Measurements from ENCODE around the gene LMBRD1. TPM values are rescaled to one million over a fixed set of nuclear protein-coding genes. Genes with fewer than 3 reads are reported as not detected.

The LMBRD1 gene
- polyA plus RNA-seq (16.2 to 30.1 TPM (median 18.5 TPM) in 3 replicates), polyA minus RNA-seq (3.6 to 14.6 TPM (median 8.1 TPM) in 3 replicates)
- polyA plus RNA-seq (2011; ENCODE audit: low read depth) = 121 TPM
- polyA plus RNA-seq (2011; cell fraction: cytosol; rRNA removed) = 8.4 and 16.7 TPM in 2 replicates
- 25.2 and 45.1 TPM in 2 replicates for polyA plus RNA-seq (2011; cell fraction: nucleus; rRNA removed)
- 15.0 and 26.0 TPM in 2 replicates for polyA plus RNA-seq (2012; ENCODE audit: low replicate concordance)
- polyA minus RNA-seq (2011; cell fraction: cytosol; rRNA and poly(A)+ RNA removed) = 9.6 TPM
- polyA minus RNA-seq (2011; cell fraction: nucleus; rRNA and poly(A)+ RNA removed) = 17.4 and 25.7 TPM in 2 replicates

DNA sequence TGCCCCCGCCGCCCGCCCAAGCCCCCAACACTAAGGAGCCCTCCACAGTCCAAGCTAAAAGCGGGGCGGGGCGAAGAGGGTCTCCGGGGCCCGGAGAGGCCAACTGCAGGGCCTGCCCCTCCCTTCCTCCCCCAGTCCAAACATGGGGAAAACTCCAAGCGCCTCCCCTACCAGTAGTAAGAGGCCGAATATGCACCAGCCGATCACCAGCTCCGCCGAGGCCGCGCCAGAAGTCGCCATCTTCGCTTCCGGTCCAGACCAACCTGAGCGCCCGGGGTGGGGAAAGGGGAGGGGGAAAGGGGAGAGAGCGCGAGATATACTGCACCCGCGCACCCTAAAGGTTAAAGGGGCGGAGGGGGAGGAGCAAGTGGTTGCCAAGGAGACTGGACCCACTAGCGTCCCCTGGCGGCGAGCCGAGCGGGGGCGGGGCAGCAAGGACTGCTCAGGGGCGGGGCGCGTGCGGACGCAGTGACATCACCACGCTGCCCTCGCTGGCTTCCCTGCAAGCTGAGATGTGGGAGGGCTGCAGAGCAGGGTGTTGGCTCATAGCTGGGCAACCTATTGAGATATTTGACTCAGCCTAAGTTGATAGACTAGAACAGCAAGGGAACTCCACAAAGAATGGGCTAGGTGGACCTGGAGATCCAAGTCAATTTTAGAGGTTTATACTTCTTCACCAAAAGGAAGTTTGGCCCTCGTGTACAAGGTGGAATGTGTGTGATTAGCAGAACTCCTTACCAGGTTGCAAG lies at the start of gene LMBRD1:
TSS of gene LMBRD1 (minus strand) at position 369 of the 749 bp plus-strand sequence. CDS start at position 240, 129 bp downstream.
- Histone ChIP-seq H3K79me2 (ENCODE audit: control insufficient read depth, insufficient read depth, low read length) (peaks cover 12% of the 10 kb centered on the region), H3K27me3 (ENCODE audit: control insufficient read depth, extremely low read depth, insufficient read depth, low read length) (no peaks in the 10 kb centered on the region), H3K4me1 (ENCODE audit: control insufficient read depth, extremely low read depth, insufficient read depth, low read length) (peaks cover 6% of the 10 kb centered on the region), H3K9ac (ENCODE audit: control insufficient read depth, extremely low read depth, insufficient read depth, low read length) (peak within 1 kb of the TSS; percentile 88), H2AFZ (ENCODE audit: control insufficient read depth, low read length) (peak within 1 kb of the TSS; percentile 92), H3K27ac (ENCODE audit: control insufficient read depth, insufficient read depth, low read length) (peak within 1 kb of the TSS; percentile 85), H3K9me1 (ENCODE audit: control insufficient read depth, extremely low read depth, insufficient read depth, low read length) (no peaks in the 10 kb centered on the region), H3K4me2 (ENCODE audit: control insufficient read depth, extremely low read depth, insufficient read depth, low read depth, low read length) (peak within 1 kb of the TSS; percentile 84), H3K9me3 (ENCODE audit: control insufficient read depth, low read depth, low read length) (no peaks in the 10 kb centered on the region), H3K36me3 (ENCODE audit: control insufficient read depth in 2 of 2, extremely low read depth in 1 of 2, insufficient read depth in 2 of 2, low read length in 2 of 2) (no peaks in the 10 kb centered on the region), H3K4me3 (ENCODE audit: control insufficient read depth in 2 of 3, extremely low read depth in 1 of 3, insufficient read depth in 2 of 3, low read depth in 1 of 3, low read length in 3 of 3) (peak within 1 kb of the TSS; percentile 75 to 88 (median 85)), H4K20me1 (ENCODE audit: control insufficient read depth, extremely low read depth, insufficient read depth, low read length) (no peaks in the 10 kb centered on the region)
- TF ChIP-seq, protein P1, sequence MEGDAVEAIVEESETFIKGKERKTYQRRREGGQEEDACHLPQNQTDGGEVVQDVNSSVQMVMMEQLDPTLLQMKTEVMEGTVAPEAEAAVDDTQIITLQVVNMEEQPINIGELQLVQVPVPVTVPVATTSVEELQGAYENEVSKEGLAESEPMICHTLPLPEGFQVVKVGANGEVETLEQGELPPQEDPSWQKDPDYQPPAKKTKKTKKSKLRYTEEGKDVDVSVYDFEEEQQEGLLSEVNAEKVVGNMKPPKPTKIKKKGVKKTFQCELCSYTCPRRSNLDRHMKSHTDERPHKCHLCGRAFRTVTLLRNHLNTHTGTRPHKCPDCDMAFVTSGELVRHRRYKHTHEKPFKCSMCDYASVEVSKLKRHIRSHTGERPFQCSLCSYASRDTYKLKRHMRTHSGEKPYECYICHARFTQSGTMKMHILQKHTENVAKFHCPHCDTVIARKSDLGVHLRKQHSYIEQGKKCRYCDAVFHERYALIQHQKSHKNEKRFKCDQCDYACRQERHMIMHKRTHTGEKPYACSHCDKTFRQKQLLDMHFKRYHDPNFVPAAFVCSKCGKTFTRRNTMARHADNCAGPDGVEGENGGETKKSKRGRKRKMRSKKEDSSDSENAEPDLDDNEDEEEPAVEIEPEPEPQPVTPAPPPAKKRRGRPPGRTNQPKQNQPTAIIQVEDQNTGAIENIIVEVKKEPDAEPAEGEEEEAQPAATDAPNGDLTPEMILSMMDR (optimal IDR thresholded peaks at IDR 0.05 in 1 of 3, IDR thresholded peaks at IDR 0.05 in 1 of 3, conservative IDR thresholded peaks at IDR 0.05 in 1 of 3; ENCODE audit: extremely low read depth in 1 of 3, insufficient read depth in 2 of 3, low read length in 3 of 3) = peak; percentile 58 to 99 (median 98)
- no peak for TF ChIP-seq EZH2 (IDR thresholded peaks at IDR 0.05; ENCODE audit: low read length)
- dilution Hi-C loops (cut with MboI; ENCODE audit: extremely low pct_ligation_motif_present, low sequenced_read_pairs) = no loop called here
- peak; percentile 81 for DNase-seq (ENCODE audit: low read depth, low spot score)
- FAIRE-seq = peak; percentile 86

DNA sequence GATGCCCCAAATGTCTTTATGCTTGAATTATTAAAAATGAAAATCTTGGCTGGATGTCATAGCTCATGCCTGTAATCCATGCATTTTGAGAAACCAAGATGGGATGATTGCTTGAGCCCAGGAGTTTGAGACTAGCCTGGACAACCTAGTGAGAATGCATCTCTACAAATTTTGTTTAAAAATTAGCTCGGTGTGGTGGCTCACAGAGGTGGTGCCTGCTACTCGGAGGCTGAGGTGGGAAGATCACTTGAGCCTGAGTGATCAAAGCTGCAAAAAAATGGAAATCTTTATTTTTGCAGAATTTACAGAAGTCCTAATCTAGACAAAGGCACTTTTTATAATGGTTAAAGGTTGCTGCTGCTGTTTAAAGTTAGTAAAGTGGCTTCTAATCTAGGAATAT lies 49.5 kb upstream of the LMBRD1 start:
- Histone ChIP-seq H3K36me3 (ENCODE audit: control insufficient read depth in 2 of 2, extremely low read depth in 1 of 2, insufficient read depth in 2 of 2, low read length in 2 of 2) (no peaks in the 10 kb centered on the region), H3K9me1 (ENCODE audit: control insufficient read depth, extremely low read depth, insufficient read depth, low read length) (no peaks in the 10 kb centered on the region), H2AFZ (ENCODE audit: control insufficient read depth, low read length) (no peak overlapping the region), H3K9ac (ENCODE audit: control insufficient read depth, extremely low read depth, insufficient read depth, low read length) (no peak overlapping the region), H3K4me3 (ENCODE audit: control insufficient read depth in 2 of 3, extremely low read depth in 1 of 3, insufficient read depth in 2 of 3, low read depth in 1 of 3, low read length in 3 of 3) (no peak overlapping the region), H3K79me2 (ENCODE audit: control insufficient read depth, insufficient read depth, low read length) (no peaks in the 10 kb centered on the region), H4K20me1 (ENCODE audit: control insufficient read depth, extremely low read depth, insufficient read depth, low read length) (no peaks in the 10 kb centered on the region), H3K27ac (ENCODE audit: control insufficient read depth, insufficient read depth, low read length) (no peak overlapping the region), H3K4me1 (ENCODE audit: control insufficient read depth, extremely low read depth, insufficient read depth, low read length) (no peaks in the 10 kb centered on the region), H3K27me3 (ENCODE audit: control insufficient read depth, extremely low read depth, insufficient read depth, low read length) (peaks cover 5% of the 10 kb centered on the region), H3K4me2 (ENCODE audit: control insufficient read depth, extremely low read depth, insufficient read depth, low read depth, low read length) (no peak overlapping the region), H3K9me3 (ENCODE audit: control insufficient read depth, low read depth, low read length) (no peaks in the 10 kb centered on the region)
- no peak for TF ChIP-seq EZH2 (IDR thresholded peaks at IDR 0.05; ENCODE audit: low read length)
- TF ChIP-seq, protein P1 (optimal IDR thresholded peaks at IDR 0.05 in 1 of 3, IDR thresholded peaks at IDR 0.05 in 1 of 3, conservative IDR thresholded peaks at IDR 0.05 in 1 of 3; ENCODE audit: extremely low read depth in 1 of 3, insufficient read depth in 2 of 3, low read length in 3 of 3) = no peak
- dilution Hi-C loops (cut with MboI; ENCODE audit: extremely low pct_ligation_motif_present, low sequenced_read_pairs) = no loop called here
- no peak for FAIRE-seq
- DNase-seq (ENCODE audit: low read depth, low spot score) = no peak
